ENCODE data around the gene ZNG1B.
A peak's percentile ranks its signal among the peaks of the same experiment; 100 is the strongest.
"Not testable (repeated sequence)": the region's sequence is repeated elsewhere in the genome, so short reads cannot be mapped to it uniquely, and the experiment has no call there.

Gene ZNG1B

DNA sequence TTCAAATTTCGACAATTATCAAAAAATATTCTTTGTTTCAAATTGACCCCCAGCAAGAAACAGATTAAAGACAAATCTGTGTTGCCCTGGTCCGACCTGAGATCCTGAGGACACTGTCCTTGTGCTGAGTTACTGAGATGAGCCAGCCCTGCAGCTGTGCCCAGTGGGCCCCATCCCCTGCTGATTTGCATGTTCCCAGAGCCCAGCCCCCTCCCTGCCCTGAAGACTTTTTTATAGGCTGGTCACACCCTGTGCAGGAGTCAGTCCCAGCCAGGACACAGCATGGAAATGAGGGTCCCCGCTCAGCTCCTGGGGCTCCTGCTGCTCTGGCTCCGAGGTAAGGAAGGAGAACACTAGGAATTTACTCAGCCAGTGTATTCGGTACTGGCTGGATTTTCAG lies 31.4 kb upstream of the ZNG1B start:
- TF ChIP-seq EZH2phosphoT487 (IDR thresholded peaks at IDR 0.05; ENCODE audit: low read length) (no peak), EZH2 (optimal IDR thresholded peaks at IDR 0.05; ENCODE audit: low read depth, low read length) (no peak)
- TF ChIP-seq, protein P1, sequence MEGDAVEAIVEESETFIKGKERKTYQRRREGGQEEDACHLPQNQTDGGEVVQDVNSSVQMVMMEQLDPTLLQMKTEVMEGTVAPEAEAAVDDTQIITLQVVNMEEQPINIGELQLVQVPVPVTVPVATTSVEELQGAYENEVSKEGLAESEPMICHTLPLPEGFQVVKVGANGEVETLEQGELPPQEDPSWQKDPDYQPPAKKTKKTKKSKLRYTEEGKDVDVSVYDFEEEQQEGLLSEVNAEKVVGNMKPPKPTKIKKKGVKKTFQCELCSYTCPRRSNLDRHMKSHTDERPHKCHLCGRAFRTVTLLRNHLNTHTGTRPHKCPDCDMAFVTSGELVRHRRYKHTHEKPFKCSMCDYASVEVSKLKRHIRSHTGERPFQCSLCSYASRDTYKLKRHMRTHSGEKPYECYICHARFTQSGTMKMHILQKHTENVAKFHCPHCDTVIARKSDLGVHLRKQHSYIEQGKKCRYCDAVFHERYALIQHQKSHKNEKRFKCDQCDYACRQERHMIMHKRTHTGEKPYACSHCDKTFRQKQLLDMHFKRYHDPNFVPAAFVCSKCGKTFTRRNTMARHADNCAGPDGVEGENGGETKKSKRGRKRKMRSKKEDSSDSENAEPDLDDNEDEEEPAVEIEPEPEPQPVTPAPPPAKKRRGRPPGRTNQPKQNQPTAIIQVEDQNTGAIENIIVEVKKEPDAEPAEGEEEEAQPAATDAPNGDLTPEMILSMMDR (IDR thresholded peaks at IDR 0.05; ENCODE audit: low read length), result no peak
- Histone ChIP-seq H3K4me2 (ENCODE audit: low read depth, low read length) (0 out of 2 replicates have a peak overlapping the region, but pooled peaks have one; percentile 1), H3K27me3 (replicated peaks; ENCODE audit: insufficient read depth, low read length) (no peaks in the 10 kb centered on the region), H3K36me3 (replicated peaks; ENCODE audit: insufficient read depth, low read length) (no peaks in the 10 kb centered on the region), H4K20me1 (ENCODE audit: insufficient read depth, low read length) (no peaks in the 10 kb centered on the region), H3K27ac (ENCODE audit: low read length) (no peak overlapping the region), H3K4me3 (ENCODE audit: low read length) (no peak overlapping the region), H3K9ac (ENCODE audit: low read length) (no peak overlapping the region), H3K9me2 (replicated peaks; ENCODE audit: insufficient read depth, low read length) (no peaks in the 10 kb centered on the region), H2AFZ (ENCODE audit: low read length) (no peak overlapping the region), H3K4me1 (ENCODE audit: low read length) (peaks cover 10% of the 10 kb centered on the region; the same call in 1 of the 2 replicates), H3K9me3 (replicated peaks; ENCODE audit: insufficient read depth, low read length) (no peaks in the 10 kb centered on the region), H3K79me2 (ENCODE audit: low read length) (no peaks in the 10 kb centered on the region), H3F3A (ENCODE audit: insufficient read depth, low read length) (no peaks in the 10 kb centered on the region)
- no peak for DNase-seq

DNA sequence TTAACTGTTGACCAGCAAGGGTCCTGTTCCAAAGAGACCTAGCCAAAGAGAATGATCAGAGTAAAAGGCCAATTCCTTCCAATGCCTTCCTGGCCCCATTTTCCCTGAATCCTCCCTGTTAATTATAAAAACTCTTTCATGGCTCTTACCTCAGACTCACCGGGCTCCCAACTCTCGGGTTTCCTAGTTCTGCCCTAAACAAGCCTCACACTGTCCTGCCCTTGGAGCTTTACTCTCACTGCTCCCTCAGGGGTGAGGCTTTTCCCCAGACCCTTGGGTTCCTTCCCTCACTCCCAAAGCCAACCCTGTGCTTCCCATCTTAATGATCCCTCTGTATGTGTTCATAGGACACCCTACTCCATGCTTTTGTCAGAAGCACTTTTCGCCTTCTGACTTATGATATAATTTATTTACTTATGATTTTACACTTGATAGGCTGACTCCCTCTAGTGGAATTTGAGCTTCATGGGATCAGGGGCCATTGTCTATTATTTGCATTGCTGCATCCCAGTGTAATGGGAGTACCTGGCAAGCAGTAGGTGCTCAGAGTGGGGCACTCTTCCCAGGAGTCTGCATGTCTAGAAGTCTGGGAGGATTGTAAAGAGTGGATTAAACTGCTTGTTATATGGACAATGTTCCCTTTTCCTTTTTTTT lies 29.9 kb upstream of the ZNG1B start:
- H2AFZ ChIP-seq (ENCODE audit: low read length), result no peak overlapping the region
- H3K9ac ChIP-seq (ENCODE audit: low read length), result no peak overlapping the region
- H3K27me3 ChIP-seq (replicated peaks; ENCODE audit: insufficient read depth, low read length), result no peaks in the 10 kb centered on the region
- H3K4me3 ChIP-seq (ENCODE audit: low read length), result no peak overlapping the region
- TF ChIP-seq, protein P1 (IDR thresholded peaks at IDR 0.05; ENCODE audit: low read length), result 0 out of 2 replicates have a peak, but pooled peaks have one; percentile 16
- no peak for TF ChIP-seq EZH2phosphoT487 (IDR thresholded peaks at IDR 0.05; ENCODE audit: low read length)
- H3K4me2 ChIP-seq (ENCODE audit: low read depth, low read length), result no peak overlapping the region
- no peaks in the 10 kb centered on the region for H3K79me2 ChIP-seq (ENCODE audit: low read length)
- no peaks in the 10 kb centered on the region for H4K20me1 ChIP-seq (ENCODE audit: insufficient read depth, low read length)
- no peaks in the 10 kb centered on the region for H3F3A ChIP-seq (ENCODE audit: insufficient read depth, low read length)
- H3K9me3 ChIP-seq (replicated peaks; ENCODE audit: insufficient read depth, low read length), result no peaks in the 10 kb centered on the region
- H3K4me1 ChIP-seq (ENCODE audit: low read length), result peaks cover 10% of the 10 kb centered on the region; the same call in 1 of the 2 replicates
- DNase-seq, result no peak
- no peaks in the 10 kb centered on the region for H3K9me2 ChIP-seq (replicated peaks; ENCODE audit: insufficient read depth, low read length)
- H3K27ac ChIP-seq (ENCODE audit: low read length), result no peak overlapping the region
- no peaks in the 10 kb centered on the region for H3K36me3 ChIP-seq (replicated peaks; ENCODE audit: insufficient read depth, low read length)

DNA sequence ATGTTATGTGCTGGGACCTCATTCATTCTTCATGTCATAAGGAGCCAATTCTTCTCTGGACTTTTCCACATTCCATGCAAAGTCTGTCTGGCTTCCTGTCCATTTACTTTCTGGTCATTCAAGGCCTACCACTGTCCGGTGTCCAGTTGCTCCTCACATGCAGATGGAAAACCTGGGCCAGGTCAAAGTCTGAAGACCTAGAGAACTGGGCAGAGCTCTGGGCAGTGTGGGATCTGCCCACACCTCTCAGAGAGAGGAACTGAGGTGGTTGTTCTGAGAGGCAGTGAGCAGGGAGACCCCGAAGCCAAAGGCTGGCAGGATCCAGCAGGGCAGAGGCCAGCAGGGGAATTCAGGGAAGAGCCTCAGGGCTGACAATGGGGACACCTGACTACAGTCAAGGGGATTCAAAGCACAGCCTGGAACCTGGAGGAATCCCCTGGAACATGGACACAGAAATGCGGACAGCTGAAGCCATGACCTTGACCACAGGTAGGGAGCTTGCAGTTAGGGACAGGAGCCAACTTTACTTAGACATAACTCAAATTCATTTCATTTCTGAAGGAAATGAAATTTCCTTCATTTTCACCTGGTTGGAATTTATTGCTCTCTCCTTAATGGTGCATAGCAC lies 25.7 kb upstream of the ZNG1B start:
- DNase-seq; H3K9me2 ChIP-seq (replicated peaks; ENCODE audit: insufficient read depth, low read length); H2AFZ ChIP-seq (ENCODE audit: low read length); H3K79me2 ChIP-seq (ENCODE audit: low read length); H3K4me1 ChIP-seq (ENCODE audit: low read length); H4K20me1 ChIP-seq (ENCODE audit: insufficient read depth, low read length); H3K36me3 ChIP-seq (replicated peaks; ENCODE audit: insufficient read depth, low read length); H3K9ac ChIP-seq (ENCODE audit: low read length); H3F3A ChIP-seq (ENCODE audit: insufficient read depth, low read length); H3K27ac ChIP-seq (ENCODE audit: low read length); H3K4me2 ChIP-seq (ENCODE audit: low read depth, low read length); H3K4me3 ChIP-seq (ENCODE audit: low read length); H3K9me3 ChIP-seq (replicated peaks; ENCODE audit: insufficient read depth, low read length); H3K27me3 ChIP-seq (replicated peaks; ENCODE audit: insufficient read depth, low read length): not testable (repeated sequence)

DNA sequence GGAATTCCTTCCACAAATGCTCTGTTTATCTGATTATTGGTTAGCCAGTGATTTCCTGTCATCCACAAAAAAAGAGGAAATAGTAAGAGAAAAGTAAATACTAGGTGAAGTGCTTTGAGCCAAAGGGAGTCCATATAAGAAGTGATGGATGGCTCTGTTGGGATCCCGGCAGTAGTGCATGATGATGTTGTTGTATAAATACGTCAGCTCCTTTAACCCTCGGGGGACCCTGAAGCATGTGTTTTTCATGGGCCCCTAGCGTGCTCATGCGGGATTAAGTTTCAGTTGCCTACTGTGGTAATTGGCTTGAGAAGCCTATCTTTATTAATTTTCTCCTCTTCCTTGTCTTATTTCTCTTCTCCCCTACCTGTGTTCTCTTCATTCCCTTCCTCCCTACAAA lies 24.7 kb upstream of the ZNG1B start:
- not testable (repeated sequence) for H3K4me1 ChIP-seq (ENCODE audit: low read length); H3K9me2 ChIP-seq (replicated peaks; ENCODE audit: insufficient read depth, low read length); H3K27ac ChIP-seq (ENCODE audit: low read length); DNase-seq; H2AFZ ChIP-seq (ENCODE audit: low read length); H3K79me2 ChIP-seq (ENCODE audit: low read length); H4K20me1 ChIP-seq (ENCODE audit: insufficient read depth, low read length); H3K4me2 ChIP-seq (ENCODE audit: low read depth, low read length); H3K36me3 ChIP-seq (replicated peaks; ENCODE audit: insufficient read depth, low read length); H3K9me3 ChIP-seq (replicated peaks; ENCODE audit: insufficient read depth, low read length); H3K27me3 ChIP-seq (replicated peaks; ENCODE audit: insufficient read depth, low read length); H3K4me3 ChIP-seq (ENCODE audit: low read length); H3F3A ChIP-seq (ENCODE audit: insufficient read depth, low read length); H3K9ac ChIP-seq (ENCODE audit: low read length)

DNA sequence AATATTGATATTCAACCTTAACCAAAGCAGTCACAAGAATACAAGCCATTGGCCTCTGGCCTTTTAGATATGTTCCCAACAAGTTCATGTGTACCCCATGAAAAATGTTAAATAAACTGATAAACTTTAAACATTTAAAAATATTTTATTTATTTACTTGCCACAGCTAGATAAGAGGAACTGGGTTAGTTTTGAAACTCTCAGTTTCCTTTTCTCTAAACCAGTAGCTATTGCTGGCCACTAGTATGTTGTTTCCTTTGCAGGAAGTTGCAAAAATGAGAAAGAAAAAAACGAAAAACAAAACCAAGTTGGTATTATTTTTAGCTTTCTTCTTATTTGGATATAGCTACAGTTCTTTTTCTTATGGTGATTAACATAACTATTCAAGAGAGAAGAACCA lies 5.7 kb upstream of the ZNG1B start:
- H3K9ac ChIP-seq (ENCODE audit: low read length); H3K4me3 ChIP-seq (ENCODE audit: low read length); H2AFZ ChIP-seq (ENCODE audit: low read length); H3K9me3 ChIP-seq (replicated peaks; ENCODE audit: insufficient read depth, low read length); H3F3A ChIP-seq (ENCODE audit: insufficient read depth, low read length); H3K9me2 ChIP-seq (replicated peaks; ENCODE audit: insufficient read depth, low read length); H3K36me3 ChIP-seq (replicated peaks; ENCODE audit: insufficient read depth, low read length); H3K27me3 ChIP-seq (replicated peaks; ENCODE audit: insufficient read depth, low read length); H4K20me1 ChIP-seq (ENCODE audit: insufficient read depth, low read length); H3K4me1 ChIP-seq (ENCODE audit: low read length); H3K79me2 ChIP-seq (ENCODE audit: low read length); H3K4me2 ChIP-seq (ENCODE audit: low read depth, low read length): not testable (repeated sequence)
- peak; percentile 48 for DNase-seq
- peak overlapping the region; percentile 60; the same call in 1 of the 2 replicates for H3K27ac ChIP-seq (ENCODE audit: low read length)

DNA sequence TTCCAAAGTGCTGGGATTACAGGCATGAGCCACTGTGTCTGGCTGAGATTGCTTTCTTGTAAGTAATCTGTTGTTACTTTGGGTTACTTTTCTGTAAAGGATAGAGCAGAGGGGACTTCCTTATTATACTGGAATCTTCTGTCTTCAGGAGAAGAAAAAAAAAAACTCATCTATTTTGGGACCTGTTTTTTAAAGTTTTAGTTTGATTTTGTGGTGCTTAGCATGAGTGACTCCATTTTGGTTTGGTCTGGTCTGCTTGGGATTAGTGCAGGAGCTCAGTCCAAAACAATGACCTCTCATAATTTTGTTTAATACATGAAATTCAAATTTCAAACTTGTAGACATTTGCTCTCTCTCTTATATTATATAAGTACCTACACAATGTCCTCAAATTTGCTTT lies 4.0 kb upstream of the ZNG1B start:
- H4K20me1 ChIP-seq (ENCODE audit: insufficient read depth, low read length); H2AFZ ChIP-seq (ENCODE audit: low read length); H3K9me3 ChIP-seq (replicated peaks; ENCODE audit: insufficient read depth, low read length); H3K27ac ChIP-seq (ENCODE audit: low read length); H3K4me1 ChIP-seq (ENCODE audit: low read length); H3K27me3 ChIP-seq (replicated peaks; ENCODE audit: insufficient read depth, low read length); H3K4me3 ChIP-seq (ENCODE audit: low read length); H3K9ac ChIP-seq (ENCODE audit: low read length); H3K36me3 ChIP-seq (replicated peaks; ENCODE audit: insufficient read depth, low read length); H3K79me2 ChIP-seq (ENCODE audit: low read length); H3F3A ChIP-seq (ENCODE audit: insufficient read depth, low read length); DNase-seq; H3K4me2 ChIP-seq (ENCODE audit: low read depth, low read length); H3K9me2 ChIP-seq (replicated peaks; ENCODE audit: insufficient read depth, low read length): not testable (repeated sequence)
